ENCODE data around the gene TTC28.

TTC28 gene

GRCh38 chr22:28268850-28269249, 410.8 kb downstream of the TTC28 start:
- DNase-seq (ENCODE audit: low read depth): no peak

- DNase-seq (ENCODE audit: low read depth): no peak
These were observed 411.5 kb downstream of the TTC28 start for GRCh38 chr22:28268171-28268570.

- no peak for DNase-seq (ENCODE audit: low read depth)
These were observed 419.0 kb downstream of the TTC28 start for GRCh38 chr22:28260619-28261018.

- no peak for DNase-seq (ENCODE audit: low read depth)
These were observed 419.8 kb downstream of the TTC28 start for GRCh38 chr22:28259774-28260312.

GRCh38 chr22:28254396-28254795, 425.2 kb downstream of the TTC28 start:
- DNase-seq (ENCODE audit: low read depth): no peak

- no peak for DNase-seq (ENCODE audit: low read depth)
These were observed 427.1 kb downstream of the TTC28 start for GRCh38 chr22:28252539-28252938.

- no peak for DNase-seq (ENCODE audit: low read depth)
These were observed 429.5 kb downstream of the TTC28 start for GRCh38 chr22:28250036-28250695.

GRCh38 chr22:28249402-28249801, 430.2 kb downstream of the TTC28 start:
- DNase-seq (ENCODE audit: low read depth): no peak

- DNase-seq (ENCODE audit: low read depth): no peak
These were observed 431.8 kb downstream of the TTC28 start for GRCh38 chr22:28247667-28248363.

- DNase-seq (ENCODE audit: low read depth): no peak
These were observed 432.5 kb downstream of the TTC28 start for GRCh38 chr22:28247136-28247535.

- DNase-seq (ENCODE audit: low read depth): peak; percentile 15
These were observed 433.2 kb downstream of the TTC28 start for GRCh38 chr22:28246397-28246796.

GRCh38 chr22:28245579-28246224, 433.9 kb downstream of the TTC28 start:
- DNase-seq (ENCODE audit: low read depth): no peak

GRCh38 chr22:28244757-28245156, 434.9 kb downstream of the TTC28 start:
- no peak for DNase-seq (ENCODE audit: low read depth)

- peak; percentile 34 for DNase-seq (ENCODE audit: low read depth)
These were observed 436.1 kb downstream of the TTC28 start for GRCh38 chr22:28243539-28243938.

- DNase-seq (ENCODE audit: low read depth): no peak
These were observed 437.9 kb downstream of the TTC28 start for GRCh38 chr22:28241656-28242290.

- no peak for DNase-seq (ENCODE audit: low read depth)
These were observed 439.7 kb downstream of the TTC28 start for GRCh38 chr22:28239941-28240340.

- DNase-seq (ENCODE audit: low read depth): no peak
These were observed 441.9 kb downstream of the TTC28 start for GRCh38 chr22:28237783-28238182.

GRCh38 chr22:28237112-28237511, 442.5 kb downstream of the TTC28 start:
- no peak for DNase-seq (ENCODE audit: low read depth)

GRCh38 chr22:28232204-28232603, 447.4 kb downstream of the TTC28 start:
- DNase-seq (ENCODE audit: low read depth): no peak

- no peak for DNase-seq (ENCODE audit: low read depth)
These were observed 448.2 kb downstream of the TTC28 start for GRCh38 chr22:28231441-28231840.

- peak; percentile 24 for DNase-seq (ENCODE audit: low read depth)
These were observed 449.0 kb downstream of the TTC28 start for GRCh38 chr22:28230671-28231070.
